GM23338 (cell line): ENCODE data around the gene AIM2.

Source experiments
- CREB1 ChIP-seq: fragments of 250-450 bp; sonication (Bioruptor Pico); IDR thresholded peaks from 2 replicates; pipeline ENCODE4 v1.5.0; 2020; ENCODE audit warnings: low read depth, mild to moderate bottlenecking, moderate library complexity
- EZH2 ChIP-seq: fragments of 200-600 bp; sonication (generic); IDR thresholded peaks from one replicate; pipeline ENCODE4 v1.8.0; 2017; ENCODE audit warnings: antibody characterized with exemption, mild to moderate bottlenecking, low read depth; ENCODE audit not compliant: unreplicated experiment
- EZH2phosphoT487 ChIP-seq: fragments of 200-600 bp; sonication (generic); IDR thresholded peaks from one replicate; pipeline ENCODE4 v1.8.1; 2018; ENCODE audit warnings: antibody characterized with exemption; ENCODE audit not compliant: unreplicated experiment
- JUNB ChIP-seq: IDR thresholded peaks from one replicate; pipeline ENCODE4 v1.6.1; 2016; ENCODE audit warnings: antibody characterized with exemption; ENCODE audit not compliant: unreplicated experiment
- POLR2AphosphoS5 ChIP-seq: IDR thresholded peaks from 2 replicates; pipeline ENCODE4 v1.6.1; 2016; ENCODE audit warnings: antibody characterized with exemption, low read depth
- ZNF114 ChIP-seq: fragments of 250-450 bp; sonication (Bioruptor Pico); IDR thresholded peaks from 2 replicates; pipeline ENCODE4 v1.5.0; 2020; ENCODE audit warnings: mild to moderate bottlenecking, moderate library complexity
- TF ChIP-seq, protein P1 (sequence below), 2 experiments: fragments of 200-600 bp in 1 of 2; sonication (generic) in 1 of 2; conservative IDR thresholded peaks; 2 replicates each; pipeline versions ENCODE4 v1.5.1 to v1.6.1; 2016 to 2017; ENCODE audit warnings: antibody characterized with exemption in 2 of 2, low read depth in 2 of 2, mild to moderate bottlenecking in 2 of 2, moderate library complexity in 1 of 2
- TF ChIP-seq, protein P2 (sequence below): IDR thresholded peaks from one replicate; pipeline ENCODE4 v1.6.1; 2018; ENCODE audit warnings: antibody characterized with exemption; ENCODE audit not compliant: unreplicated experiment
- TF ChIP-seq, protein P3 (sequence below): IDR thresholded peaks from 2 replicates; pipeline ENCODE4 v1.6.1; 2016; ENCODE audit warnings: antibody characterized with exemption

DNA sequence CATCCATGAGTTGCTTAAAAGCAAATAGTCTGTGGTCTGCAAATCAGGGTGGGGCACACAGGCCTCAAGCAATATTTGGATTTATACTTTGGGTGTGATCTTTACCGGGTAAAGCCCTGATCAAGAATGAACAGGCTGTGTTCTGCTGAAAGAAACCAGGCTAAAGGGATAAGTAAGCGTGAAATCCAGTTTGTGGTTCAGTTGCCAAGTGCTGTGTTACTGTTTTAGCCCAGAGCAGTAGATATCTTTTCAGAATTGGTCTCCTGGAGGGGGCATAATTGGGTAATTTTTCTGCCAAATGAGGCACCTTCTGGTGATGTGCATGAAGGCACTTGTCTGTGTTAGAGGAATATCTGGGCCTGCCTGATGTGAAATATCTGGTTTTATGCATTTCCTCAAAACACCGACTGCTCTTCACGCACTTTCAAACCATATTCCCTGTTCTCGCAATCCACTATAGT lies 21.4 kb downstream of the AIM2 start:
- TF ChIP-seq, protein P1, sequence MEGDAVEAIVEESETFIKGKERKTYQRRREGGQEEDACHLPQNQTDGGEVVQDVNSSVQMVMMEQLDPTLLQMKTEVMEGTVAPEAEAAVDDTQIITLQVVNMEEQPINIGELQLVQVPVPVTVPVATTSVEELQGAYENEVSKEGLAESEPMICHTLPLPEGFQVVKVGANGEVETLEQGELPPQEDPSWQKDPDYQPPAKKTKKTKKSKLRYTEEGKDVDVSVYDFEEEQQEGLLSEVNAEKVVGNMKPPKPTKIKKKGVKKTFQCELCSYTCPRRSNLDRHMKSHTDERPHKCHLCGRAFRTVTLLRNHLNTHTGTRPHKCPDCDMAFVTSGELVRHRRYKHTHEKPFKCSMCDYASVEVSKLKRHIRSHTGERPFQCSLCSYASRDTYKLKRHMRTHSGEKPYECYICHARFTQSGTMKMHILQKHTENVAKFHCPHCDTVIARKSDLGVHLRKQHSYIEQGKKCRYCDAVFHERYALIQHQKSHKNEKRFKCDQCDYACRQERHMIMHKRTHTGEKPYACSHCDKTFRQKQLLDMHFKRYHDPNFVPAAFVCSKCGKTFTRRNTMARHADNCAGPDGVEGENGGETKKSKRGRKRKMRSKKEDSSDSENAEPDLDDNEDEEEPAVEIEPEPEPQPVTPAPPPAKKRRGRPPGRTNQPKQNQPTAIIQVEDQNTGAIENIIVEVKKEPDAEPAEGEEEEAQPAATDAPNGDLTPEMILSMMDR (conservative IDR thresholded peaks at IDR 0.05; ENCODE audit: low read depth in 2 of 2): no peak
- no peak for TF ChIP-seq EZH2
- no peak for TF ChIP-seq JUNB
- TF ChIP-seq POLR2AphosphoS5: no peak
- TF ChIP-seq CREB1 (CRISPR knock-in tag): no peak
- TF ChIP-seq EZH2phosphoT487: no peak
- no peak for TF ChIP-seq ZNF114
- TF ChIP-seq, protein P2, sequence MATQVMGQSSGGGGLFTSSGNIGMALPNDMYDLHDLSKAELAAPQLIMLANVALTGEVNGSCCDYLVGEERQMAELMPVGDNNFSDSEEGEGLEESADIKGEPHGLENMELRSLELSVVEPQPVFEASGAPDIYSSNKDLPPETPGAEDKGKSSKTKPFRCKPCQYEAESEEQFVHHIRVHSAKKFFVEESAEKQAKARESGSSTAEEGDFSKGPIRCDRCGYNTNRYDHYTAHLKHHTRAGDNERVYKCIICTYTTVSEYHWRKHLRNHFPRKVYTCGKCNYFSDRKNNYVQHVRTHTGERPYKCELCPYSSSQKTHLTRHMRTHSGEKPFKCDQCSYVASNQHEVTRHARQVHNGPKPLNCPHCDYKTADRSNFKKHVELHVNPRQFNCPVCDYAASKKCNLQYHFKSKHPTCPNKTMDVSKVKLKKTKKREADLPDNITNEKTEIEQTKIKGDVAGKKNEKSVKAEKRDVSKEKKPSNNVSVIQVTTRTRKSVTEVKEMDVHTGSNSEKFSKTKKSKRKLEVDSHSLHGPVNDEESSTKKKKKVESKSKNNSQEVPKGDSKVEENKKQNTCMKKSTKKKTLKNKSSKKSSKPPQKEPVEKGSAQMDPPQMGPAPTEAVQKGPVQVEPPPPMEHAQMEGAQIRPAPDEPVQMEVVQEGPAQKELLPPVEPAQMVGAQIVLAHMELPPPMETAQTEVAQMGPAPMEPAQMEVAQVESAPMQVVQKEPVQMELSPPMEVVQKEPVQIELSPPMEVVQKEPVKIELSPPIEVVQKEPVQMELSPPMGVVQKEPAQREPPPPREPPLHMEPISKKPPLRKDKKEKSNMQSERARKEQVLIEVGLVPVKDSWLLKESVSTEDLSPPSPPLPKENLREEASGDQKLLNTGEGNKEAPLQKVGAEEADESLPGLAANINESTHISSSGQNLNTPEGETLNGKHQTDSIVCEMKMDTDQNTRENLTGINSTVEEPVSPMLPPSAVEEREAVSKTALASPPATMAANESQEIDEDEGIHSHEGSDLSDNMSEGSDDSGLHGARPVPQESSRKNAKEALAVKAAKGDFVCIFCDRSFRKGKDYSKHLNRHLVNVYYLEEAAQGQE: no peak
- TF ChIP-seq, protein P3, sequence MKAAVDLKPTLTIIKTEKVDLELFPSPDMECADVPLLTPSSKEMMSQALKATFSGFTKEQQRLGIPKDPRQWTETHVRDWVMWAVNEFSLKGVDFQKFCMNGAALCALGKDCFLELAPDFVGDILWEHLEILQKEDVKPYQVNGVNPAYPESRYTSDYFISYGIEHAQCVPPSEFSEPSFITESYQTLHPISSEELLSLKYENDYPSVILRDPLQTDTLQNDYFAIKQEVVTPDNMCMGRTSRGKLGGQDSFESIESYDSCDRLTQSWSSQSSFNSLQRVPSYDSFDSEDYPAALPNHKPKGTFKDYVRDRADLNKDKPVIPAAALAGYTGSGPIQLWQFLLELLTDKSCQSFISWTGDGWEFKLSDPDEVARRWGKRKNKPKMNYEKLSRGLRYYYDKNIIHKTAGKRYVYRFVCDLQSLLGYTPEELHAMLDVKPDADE: no peak
